Mesothelial cell of epicardium (in vitro differentiated cells): ENCODE measurements around the gene ITPR2. TPM values are rescaled to one million over a fixed set of nuclear protein-coding genes. Genes with fewer than 3 reads are reported as not detected.

Source experiments
- DNase-seq, 2 experiments: peaks; one replicate each; pipeline ENCODE4 v3.0.0; 2021; ENCODE audit warnings: low spot score in 2 of 2; ENCODE audit not compliant: unreplicated experiment in 2 of 2
- H3K27ac Mint-ChIP-seq: 2 replicates; pipeline ENCODE4 v1.8.0; 2021; ENCODE audit warnings: mixed read lengths
- H3K27me3 Mint-ChIP-seq: 2 replicates; pipeline ENCODE4 v1.8.0; 2021; ENCODE audit warnings: low read depth, mixed read lengths
- H3K36me3 Mint-ChIP-seq: 2 replicates; pipeline ENCODE4 v1.8.0; 2021; ENCODE audit warnings: mixed read lengths
- H3K4me1 Mint-ChIP-seq: 2 replicates; pipeline ENCODE4 v1.8.0; 2021; ENCODE audit warnings: mixed read lengths
- H3K4me3 Mint-ChIP-seq: 2 replicates; pipeline ENCODE4 v1.8.0; 2021; ENCODE audit warnings: mild to moderate bottlenecking, moderate library complexity, mixed read lengths
- H3K9me3 Mint-ChIP-seq: 2 replicates; pipeline ENCODE4 v1.8.0; 2021; ENCODE audit warnings: mixed read lengths
- total RNA-seq: library from RNA; stranded (reverse); gene quantifications from 3 replicates; pipeline ENCODE4 v1.2.1, GENCODE V29; 2021
- TF ChIP-seq, protein P1 (sequence below): fragments of 200-600 bp; sonication (generic); IDR thresholded peaks from one replicate; pipeline ENCODE4 v1.5.0; 2021; ENCODE audit warnings: antibody characterized with exemption; ENCODE audit not compliant: unreplicated experiment

ITPR2 gene
- total RNA-seq, 1 donor from 2014 or later = 62.3 TPM

- no peak for DNase-seq
- TF ChIP-seq, protein P1, sequence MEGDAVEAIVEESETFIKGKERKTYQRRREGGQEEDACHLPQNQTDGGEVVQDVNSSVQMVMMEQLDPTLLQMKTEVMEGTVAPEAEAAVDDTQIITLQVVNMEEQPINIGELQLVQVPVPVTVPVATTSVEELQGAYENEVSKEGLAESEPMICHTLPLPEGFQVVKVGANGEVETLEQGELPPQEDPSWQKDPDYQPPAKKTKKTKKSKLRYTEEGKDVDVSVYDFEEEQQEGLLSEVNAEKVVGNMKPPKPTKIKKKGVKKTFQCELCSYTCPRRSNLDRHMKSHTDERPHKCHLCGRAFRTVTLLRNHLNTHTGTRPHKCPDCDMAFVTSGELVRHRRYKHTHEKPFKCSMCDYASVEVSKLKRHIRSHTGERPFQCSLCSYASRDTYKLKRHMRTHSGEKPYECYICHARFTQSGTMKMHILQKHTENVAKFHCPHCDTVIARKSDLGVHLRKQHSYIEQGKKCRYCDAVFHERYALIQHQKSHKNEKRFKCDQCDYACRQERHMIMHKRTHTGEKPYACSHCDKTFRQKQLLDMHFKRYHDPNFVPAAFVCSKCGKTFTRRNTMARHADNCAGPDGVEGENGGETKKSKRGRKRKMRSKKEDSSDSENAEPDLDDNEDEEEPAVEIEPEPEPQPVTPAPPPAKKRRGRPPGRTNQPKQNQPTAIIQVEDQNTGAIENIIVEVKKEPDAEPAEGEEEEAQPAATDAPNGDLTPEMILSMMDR = no peak
- Mint-ChIP-seq H3K27ac (no peak overlapping the region), H3K4me1 (peaks cover 2% of the 10 kb centered on the region), H3K27me3 (no peaks in the 10 kb centered on the region), H3K4me3 (no peak overlapping the region), H3K36me3 (peaks cover 16% of the 10 kb centered on the region), H3K9me3 (no peaks in the 10 kb centered on the region)
Observed at GRCh38 chr12:26410689-26411088, 422.3 kb downstream of the ITPR2 start.

DNA sequence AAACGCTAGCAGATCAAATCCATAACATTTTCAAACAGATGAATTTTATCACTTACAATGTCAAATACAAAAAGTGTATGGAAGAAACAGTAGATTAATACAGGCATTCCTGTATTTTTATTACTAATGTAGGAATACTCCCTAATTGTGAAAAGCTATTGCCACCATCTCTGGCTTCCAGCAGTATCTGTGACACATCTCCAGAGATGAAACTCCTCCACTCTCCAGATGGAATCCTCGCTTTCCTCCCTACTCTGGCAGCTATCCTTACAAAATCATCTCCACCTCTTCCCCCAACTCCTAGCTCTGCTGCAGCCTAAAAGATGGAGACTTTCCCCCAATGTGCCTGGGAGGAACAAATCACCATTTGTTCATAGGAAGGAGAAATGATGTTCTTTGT, 426.2 kb downstream of the ITPR2 start:
- no peak overlapping the region for H3K4me3 Mint-ChIP-seq
- H3K4me1 Mint-ChIP-seq = peaks cover 2% of the 10 kb centered on the region
- DNase-seq = no peak
- TF ChIP-seq, protein P1 = no peak
- no peak overlapping the region for H3K27ac Mint-ChIP-seq
- no peaks in the 10 kb centered on the region for H3K9me3 Mint-ChIP-seq
- H3K36me3 Mint-ChIP-seq = peaks cover 12% of the 10 kb centered on the region
- H3K27me3 Mint-ChIP-seq = no peaks in the 10 kb centered on the region

DNA sequence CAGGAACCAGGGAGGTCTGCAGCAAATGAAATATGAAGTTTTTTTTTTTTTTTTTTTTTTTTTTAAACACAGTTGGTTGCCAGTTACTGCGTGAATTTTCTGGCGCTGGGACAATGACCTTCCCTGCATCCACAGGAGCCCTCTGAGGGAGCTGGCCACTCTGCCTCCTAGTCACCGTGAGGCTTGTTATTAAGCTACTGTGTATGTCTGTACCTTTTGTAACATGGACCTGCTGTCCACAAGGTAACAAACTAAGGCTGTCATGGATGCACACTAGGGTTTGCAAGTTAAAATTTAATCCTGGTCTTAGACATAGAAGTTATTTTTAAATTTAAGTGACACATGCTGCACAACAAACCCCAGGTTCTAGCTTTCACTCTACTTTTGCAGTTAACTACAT, 426.6 kb downstream of the ITPR2 start:
- H3K9me3 Mint-ChIP-seq = no peaks in the 10 kb centered on the region
- H3K27me3 Mint-ChIP-seq = no peaks in the 10 kb centered on the region
- TF ChIP-seq, protein P1 = no peak

GRCh38 chr12:26403601-26404000, 429.4 kb downstream of the ITPR2 start:
- DNase-seq = no peak
- Mint-ChIP-seq H3K36me3 (peaks cover 6% of the 10 kb centered on the region), H3K27me3 (no peaks in the 10 kb centered on the region), H3K4me3 (no peak overlapping the region), H3K9me3 (no peaks in the 10 kb centered on the region), H3K27ac (no peak overlapping the region), H3K4me1 (peaks cover 2% of the 10 kb centered on the region)
- TF ChIP-seq, protein P1 = no peak

More for the DNA sequence above, 426.6 kb downstream of the ITPR2 start:
- no peak for DNase-seq
- Mint-ChIP-seq H3K27ac (no peak overlapping the region), H3K4me1 (peaks cover 2% of the 10 kb centered on the region), H3K36me3 (peaks cover 12% of the 10 kb centered on the region), H3K4me3 (no peak overlapping the region)

DNA sequence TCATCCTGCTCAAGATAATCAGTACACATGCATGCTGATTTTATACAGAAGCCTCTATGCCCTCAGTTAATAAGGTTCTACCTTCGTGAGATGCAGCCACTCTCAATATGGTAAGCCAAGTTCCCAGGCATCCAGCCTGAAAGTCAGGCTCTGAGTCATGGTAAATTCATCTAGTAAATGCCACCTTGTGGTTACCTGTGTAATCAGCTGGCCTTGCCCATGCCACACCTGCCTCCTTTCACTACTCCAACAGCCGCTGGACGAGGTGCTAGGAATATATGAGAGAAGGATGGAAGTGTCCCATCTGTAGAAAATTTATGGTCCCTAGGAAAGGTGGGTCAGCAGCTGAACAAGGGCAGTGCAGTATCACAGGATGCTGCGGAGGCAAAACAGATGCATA, 430.3 kb downstream of the ITPR2 start:
- no peak overlapping the region for H3K4me3 Mint-ChIP-seq
- H3K36me3 Mint-ChIP-seq = peaks cover 3% of the 10 kb centered on the region
- no peaks in the 10 kb centered on the region for H3K27me3 Mint-ChIP-seq
- TF ChIP-seq, protein P1 = no peak
- no peak for DNase-seq
- H3K4me1 Mint-ChIP-seq = peaks cover 2% of the 10 kb centered on the region
- H3K27ac Mint-ChIP-seq = no peak overlapping the region
- no peaks in the 10 kb centered on the region for H3K9me3 Mint-ChIP-seq

DNA sequence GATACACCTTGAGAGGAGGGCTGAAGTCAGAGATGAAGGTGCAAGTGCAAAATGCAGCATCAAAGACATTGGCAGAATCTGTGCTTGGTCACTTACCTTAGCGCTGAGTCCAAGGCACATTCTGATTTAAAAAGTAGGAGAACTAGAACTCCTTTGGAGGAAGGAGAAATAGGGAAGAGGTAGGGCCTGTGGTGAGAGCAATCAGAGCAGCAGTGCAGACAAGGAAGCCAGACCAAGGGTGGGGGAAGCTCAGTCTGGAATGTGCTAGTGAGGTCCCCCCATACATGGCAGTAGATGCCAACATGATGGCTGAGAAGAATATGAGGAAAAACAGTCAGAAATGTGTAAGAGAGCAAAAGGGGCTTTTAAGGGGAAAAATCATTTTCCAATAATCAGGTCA, 431.1 kb downstream of the ITPR2 start:
- TF ChIP-seq, protein P1 = no peak
- Mint-ChIP-seq H3K9me3 (no peaks in the 10 kb centered on the region), H3K4me3 (no peak overlapping the region), H3K27me3 (no peaks in the 10 kb centered on the region), H3K36me3 (peaks cover 2% of the 10 kb centered on the region), H3K27ac (no peak overlapping the region), H3K4me1 (peaks cover under 1% of the 10 kb centered on the region)
- DNase-seq = no peak
